Upper lobe of left lung (tissue), 6 donors: Measurements from ENCODE around the gene ATP4A. TPM values are rescaled to one million over a fixed set of nuclear protein-coding genes. Genes with fewer than 3 reads are reported as not detected.

ENCODE experiments used
- ATAC-seq, 2 donors: fragments of 200-7000 bp; cut with Tn5 transposase; one replicate each; pipeline ENCODE4 v1.9.1; 2022; ENCODE audit warnings: mild to moderate bottlenecking in 2 of 2, moderate library complexity in 2 of 2; ENCODE audit not compliant: low FRiP score in 2 of 2
- DNase-seq, 2 donors: peaks; one replicate each; pipeline ENCODE4 v3.0.0-alpha.2; 2019 to 2020
- H3K27ac ChIP-seq, 4 donors: fragments of 200-600 bp; sonication (generic); one replicate each; pipeline ENCODE4 v1.5.1; 2016 to 2019
- H3K27me3 ChIP-seq, 4 donors: fragments of 200-600 bp; sonication (generic); one replicate each; pipeline ENCODE4 v1.5.1; 2017 to 2019
- H3K36me3 ChIP-seq, 4 donors: fragments of 200-600 bp; sonication (generic); one replicate each; pipeline ENCODE4 v1.5.1; 2016 to 2019
- H3K4me1 ChIP-seq, 4 donors: fragments of 200-600 bp; sonication (generic); one replicate each; pipeline ENCODE4 v1.5.1; 2018 to 2019
- H3K4me3 ChIP-seq, 4 donors: fragments of 200-600 bp; sonication (generic); one replicate each; pipeline ENCODE4 v1.5.1; 2017 to 2019; ENCODE audit warnings: mild to moderate bottlenecking in 2 of 4, moderate library complexity in 1 of 4
- H3K9me3 ChIP-seq, 4 donors: fragments of 200-600 bp; sonication (generic); one replicate each; pipeline ENCODE4 v1.5.1; 2018 to 2019
- EP300 ChIP-seq, 4 donors: sonication (generic); formaldehyde crosslinking; IDR thresholded peaks; one replicate each; pipeline ENCODE4 v1.5.1; 2017; ENCODE audit warnings: antibody characterized with exemption in 4 of 4, control low read depth in 2 of 4
- POLR2A ChIP-seq, 4 donors: fragments of 450-650 bp; IDR thresholded peaks; one replicate each; pipeline ENCODE4 v1.5.1; 2016 to 2017; ENCODE audit warnings: antibody characterized with exemption in 4 of 4, mild to moderate bottlenecking in 2 of 4
- POLR2AphosphoS5 ChIP-seq, 2 donors: sonication (generic); formaldehyde crosslinking; IDR thresholded peaks; one replicate each; pipeline ENCODE4 v1.5.1; 2017; ENCODE audit warnings: antibody characterized with exemption in 2 of 2
- WGBS, 2 donors: methylation state at CpG; one replicate each; pipeline ENCODE4 v1.1.5; 2017 to 2018; 5-methylcytosine and 5-hydroxymethylcytosine counted together
- total RNA-seq, 6 donors: library from RNA; depleted of rRNA in 4 of 6; stranded (reverse); fragments of >200 nt in 4 of 6; gene quantifications; one replicate each; pipeline versions ENCODE4 v1.1.0 to v1.2.1, GENCODE V29; 2016 to 2021
- TF ChIP-seq, protein P1 (sequence below), 6 experiments: fragments of 450-650 bp in 4 of 6; fragments of 200-600 bp in 2 of 6; sonication (generic) in 2 of 6; IDR thresholded peaks; one replicate each; pipeline ENCODE4 v1.5.1; 2016 to 2019; ENCODE audit warnings: antibody characterized with exemption in 6 of 6
- donor health status: DM: no; HTN: no; CAD: no; lungs with moderate emphysema.
- donor health status: DM: no; HTN: yes; CAD: no; lungs with severe emphysema.

Gene ATP4A
- total RNA-seq, 6 donors from 2014 or later: not detected

DNA sequence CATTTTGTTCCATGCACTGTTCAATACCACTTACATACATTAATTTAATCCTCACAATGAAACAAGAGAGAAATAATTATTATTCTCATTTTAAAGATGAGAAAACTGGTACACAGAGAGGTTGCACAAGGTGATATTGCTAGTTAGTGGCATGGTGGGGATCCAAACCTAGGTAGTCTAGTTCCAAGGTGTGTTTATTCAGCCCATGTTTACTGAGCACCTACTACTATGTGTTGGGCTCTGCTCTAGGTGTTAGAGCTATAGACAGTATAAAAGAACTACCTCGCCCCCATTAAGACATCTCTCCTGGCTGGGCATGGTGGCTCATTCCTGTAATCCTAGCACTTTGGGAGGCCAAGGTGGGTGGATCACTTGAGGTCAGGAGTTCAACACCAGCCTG is 19.3 kb upstream of the ATP4A start:
- no peaks in the 10 kb centered on the region for H3K27me3 ChIP-seq
- TF ChIP-seq POLR2AphosphoS5 (IDR thresholded peaks at IDR 0.05) (no peak), EP300 (IDR thresholded peaks at IDR 0.05) (no peak), POLR2A (IDR thresholded peaks at IDR 0.05) (no peak)
- TF ChIP-seq, protein P1, sequence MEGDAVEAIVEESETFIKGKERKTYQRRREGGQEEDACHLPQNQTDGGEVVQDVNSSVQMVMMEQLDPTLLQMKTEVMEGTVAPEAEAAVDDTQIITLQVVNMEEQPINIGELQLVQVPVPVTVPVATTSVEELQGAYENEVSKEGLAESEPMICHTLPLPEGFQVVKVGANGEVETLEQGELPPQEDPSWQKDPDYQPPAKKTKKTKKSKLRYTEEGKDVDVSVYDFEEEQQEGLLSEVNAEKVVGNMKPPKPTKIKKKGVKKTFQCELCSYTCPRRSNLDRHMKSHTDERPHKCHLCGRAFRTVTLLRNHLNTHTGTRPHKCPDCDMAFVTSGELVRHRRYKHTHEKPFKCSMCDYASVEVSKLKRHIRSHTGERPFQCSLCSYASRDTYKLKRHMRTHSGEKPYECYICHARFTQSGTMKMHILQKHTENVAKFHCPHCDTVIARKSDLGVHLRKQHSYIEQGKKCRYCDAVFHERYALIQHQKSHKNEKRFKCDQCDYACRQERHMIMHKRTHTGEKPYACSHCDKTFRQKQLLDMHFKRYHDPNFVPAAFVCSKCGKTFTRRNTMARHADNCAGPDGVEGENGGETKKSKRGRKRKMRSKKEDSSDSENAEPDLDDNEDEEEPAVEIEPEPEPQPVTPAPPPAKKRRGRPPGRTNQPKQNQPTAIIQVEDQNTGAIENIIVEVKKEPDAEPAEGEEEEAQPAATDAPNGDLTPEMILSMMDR (IDR thresholded peaks at IDR 0.05): no peak
- WGBS, 2 donors: 76 to 80% methylated on average over 1 of the region's 1 CpG

DNA sequence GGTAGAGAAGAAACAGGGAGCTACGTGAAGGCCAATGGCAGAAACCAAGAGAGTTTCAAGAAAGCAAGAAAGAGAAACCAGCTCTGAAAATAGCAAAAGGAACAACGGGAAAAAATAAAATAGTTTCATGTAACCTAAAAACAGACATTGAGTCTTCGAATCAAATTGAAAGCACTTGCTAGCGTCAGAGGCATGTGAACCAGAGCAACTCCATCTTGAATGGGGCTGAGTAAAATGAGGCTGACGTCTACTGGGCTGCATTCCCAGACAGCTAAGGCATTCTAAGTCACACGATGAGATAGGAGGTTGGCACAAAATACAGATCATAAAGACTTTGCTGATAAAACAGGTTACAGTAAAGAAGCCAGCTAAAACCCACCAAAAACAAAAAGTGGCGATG is 15.2 kb upstream of the ATP4A start:
- no peak overlapping the region for H3K27ac ChIP-seq
- 72 to 74% methylated on average over 7 of the region's 7 CpGs for WGBS, 2 donors

More for the DNA sequence above, 19.3 kb upstream of the ATP4A start:
- Histone ChIP-seq H3K4me3 (no peak overlapping the region), H3K4me1 (no peaks in the 10 kb centered on the region), H3K36me3 (no peaks in the 10 kb centered on the region), H3K9me3 (no peaks in the 10 kb centered on the region), H3K27ac (no peak overlapping the region)
- DNase-seq: no peak
- ATAC-seq: no peak

DNA sequence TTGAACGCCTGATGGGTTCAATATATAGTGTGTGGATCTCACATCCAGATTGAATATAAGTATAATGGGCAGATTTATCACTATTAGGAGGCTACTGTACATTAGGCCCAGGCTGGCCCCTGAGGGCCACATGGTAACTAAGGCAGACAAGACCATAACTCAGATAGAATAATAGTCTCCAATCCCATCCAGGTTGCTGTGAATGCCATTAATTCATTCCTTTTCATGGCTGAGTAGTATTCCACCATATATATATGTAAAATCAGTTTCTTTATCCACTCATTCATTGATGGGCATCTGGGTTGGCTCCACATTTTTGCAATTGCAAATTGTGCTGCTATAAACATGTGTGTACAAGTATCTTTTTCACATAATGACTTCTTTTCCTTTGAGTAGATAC is 14.5 kb upstream of the ATP4A start:
- Histone ChIP-seq H3K27ac (no peak overlapping the region), H3K9me3 (peaks cover 10 to 19% (median 16%) of the 10 kb centered on the region in 4 donors), H3K36me3 (no peaks in the 10 kb centered on the region), H3K27me3 (no peaks in the 10 kb centered on the region), H3K4me3 (no peak overlapping the region), H3K4me1 (no peaks in the 10 kb centered on the region)
- no peak for DNase-seq
- WGBS, 2 donors: 46 to 83% methylated on average over 1 of the region's 1 CpG
- ATAC-seq: no peak
- TF ChIP-seq POLR2A (IDR thresholded peaks at IDR 0.05) (no peak), EP300 (IDR thresholded peaks at IDR 0.05) (no peak), POLR2AphosphoS5 (IDR thresholded peaks at IDR 0.05) (no peak)
- TF ChIP-seq, protein P1 (IDR thresholded peaks at IDR 0.05): no peak

More for the DNA sequence above, 15.2 kb upstream of the ATP4A start:
- Histone ChIP-seq H3K27me3 (no peaks in the 10 kb centered on the region), H3K9me3 (peaks cover 10 to 19% (median 16%) of the 10 kb centered on the region in 4 donors), H3K36me3 (no peaks in the 10 kb centered on the region), H3K4me3 (no peak overlapping the region), H3K4me1 (no peaks in the 10 kb centered on the region)
- TF ChIP-seq, protein P1 (IDR thresholded peaks at IDR 0.05): no peak
- TF ChIP-seq EP300 (IDR thresholded peaks at IDR 0.05) (no peak), POLR2AphosphoS5 (IDR thresholded peaks at IDR 0.05) (no peak), POLR2A (IDR thresholded peaks at IDR 0.05) (no peak)
- ATAC-seq (no peak), DNase-seq (no peak)

DNA sequence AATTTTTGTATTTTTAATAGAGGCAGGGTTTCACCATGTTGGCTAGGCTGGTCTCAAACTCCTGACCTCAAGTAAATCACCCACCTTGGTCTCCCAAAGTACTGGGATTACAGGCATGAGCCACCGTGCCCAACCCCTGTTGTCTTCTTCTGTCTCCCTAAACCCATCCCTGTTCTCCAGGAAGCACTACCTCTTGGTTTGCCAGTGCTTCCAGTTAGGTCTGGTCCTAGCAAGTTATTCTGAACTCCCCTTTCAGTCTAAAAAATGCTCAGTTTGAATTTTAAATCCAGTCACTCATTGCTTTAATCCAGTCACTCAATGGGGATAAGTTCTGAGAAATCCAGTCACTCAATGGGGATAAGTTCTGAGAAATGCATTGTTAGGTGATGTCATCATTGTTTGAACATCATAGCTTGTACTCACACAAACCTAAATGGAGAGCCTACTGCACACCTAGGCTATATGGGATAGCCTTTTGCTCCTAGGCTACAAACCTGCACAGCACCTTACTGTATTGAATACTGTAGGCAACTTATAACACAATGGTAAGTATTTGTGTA is 8.0 kb upstream of the ATP4A start:
- Histone ChIP-seq H3K27ac (no peak overlapping the region), H3K4me1 (no peaks in the 10 kb centered on the region), H3K36me3 (no peaks in the 10 kb centered on the region), H3K4me3 (no peak overlapping the region), H3K9me3 (peaks cover 7 to 12% (median 10%) of the 10 kb centered on the region in 4 donors), H3K27me3 (no peaks in the 10 kb centered on the region)
- ATAC-seq (no peak), DNase-seq (no peak)
- 64 to 88% methylated on average over 1 of the region's 1 CpG for WGBS, 2 donors
- TF ChIP-seq, protein P1 (IDR thresholded peaks at IDR 0.05): no peak
- TF ChIP-seq EP300 (IDR thresholded peaks at IDR 0.05): no peak
- TF ChIP-seq POLR2A (IDR thresholded peaks at IDR 0.05): no peak
- no peak for TF ChIP-seq POLR2AphosphoS5 (IDR thresholded peaks at IDR 0.05)

GRCh38 chr19:35569281-35569781 is 5.9 kb upstream of the ATP4A start:
- DNase-seq (no peak), ATAC-seq (no peak)
- H3K4me1 ChIP-seq: no peaks in the 10 kb centered on the region
- H3K9me3 ChIP-seq: no peaks in the 10 kb centered on the region
- 50 to 65% methylated on average over 2 to 5 of the region's 5 CpGs for WGBS, 2 donors
- TF ChIP-seq, protein P1 (IDR thresholded peaks at IDR 0.05): no peak
- no peak for TF ChIP-seq EP300 (IDR thresholded peaks at IDR 0.05)
- no peak for TF ChIP-seq POLR2A (IDR thresholded peaks at IDR 0.05)
- no peak for TF ChIP-seq POLR2AphosphoS5 (IDR thresholded peaks at IDR 0.05)
- no peak overlapping the region for H3K27ac ChIP-seq
- no peaks in the 10 kb centered on the region for H3K36me3 ChIP-seq
- no peak overlapping the region for H3K4me3 ChIP-seq
- H3K27me3 ChIP-seq: no peaks in the 10 kb centered on the region
